Ovary (tissue), 9 donors: Measurements from ENCODE around the gene RNF181. TPM values are rescaled to one million over a fixed set of nuclear protein-coding genes. Genes with fewer than 3 reads are reported as not detected.

ENCODE experiments used
- DNase-seq, 5 donors: peaks; one replicate each; pipeline ENCODE4 v3.0.0-alpha.2; 2019 to 2020
- H3K27ac ChIP-seq, 2 donors: fragments of 200-600 bp; one replicate each; pipeline versions ENCODE4 v1.5.1 to v1.8.0; 2019 to 2022
- H3K27me3 ChIP-seq: fragments of 200-600 bp; one replicate; pipeline ENCODE4 v1.8.0; 2022
- H3K36me3 ChIP-seq: fragments of 200-600 bp; sonication (generic); one replicate; pipeline ENCODE4 v1.5.1; 2019
- H3K4me1 ChIP-seq: one replicate; pipeline ENCODE4 v1.8.1; 2013; ENCODE audit warnings: mild to moderate bottlenecking, moderate library complexity; ENCODE audit not compliant: insufficient read depth
- H3K4me3 ChIP-seq: fragments of 200-600 bp; sonication (generic); one replicate; pipeline ENCODE4 v1.5.1; 2017
- H3K9me3 ChIP-seq, 2 donors: fragments of 200-600 bp in 1 of 2; sonication (generic) in 1 of 2; one replicate each; pipeline versions ENCODE4 v1.5.1 to v1.8.1; 2013 to 2019; ENCODE audit warnings: mild to moderate bottlenecking in 1 of 2, moderate library complexity in 1 of 2
- CTCF ChIP-seq, 3 donors: fragments of 450-650 bp in 2 of 3; fragments of 200-600 bp in 1 of 3; IDR thresholded peaks; one replicate each; pipeline versions ENCODE4 v1.5.1 to v1.8.0; 2016 to 2022; ENCODE audit warnings: antibody characterized with exemption in 3 of 3, mild to moderate bottlenecking in 1 of 3
- EP300 ChIP-seq: sonication (generic); formaldehyde crosslinking; IDR thresholded peaks from one replicate; pipeline ENCODE4 v1.6.1; 2017; ENCODE audit warnings: antibody characterized with exemption
- POLR2A ChIP-seq: fragments of 450-650 bp; IDR thresholded peaks from one replicate; pipeline ENCODE4 v1.6.1; 2017; ENCODE audit warnings: antibody characterized with exemption, mild to moderate bottlenecking, moderate library complexity
- WGBS, 3 donors: extraction: QIAGEN DNeasy Blood & Tissue Kit in 1 of 3; methylation state at CpG; one replicate each; pipeline versions ENCODE4 v1.1.5 to v1.1.7; 2013 to 2017; 5-methylcytosine and 5-hydroxymethylcytosine counted together
- intact Hi-C, 4 donors: fragments of 100-400 bp; cut with DNase I; formaldehyde crosslinking; loops; one replicate each; pipeline versions ENCODE4 v1.11.0 to v1.15.1; 2022 to 2023
- polyA plus RNA-seq, 2 donors: library from polyadenylated mRNA; stranded (reverse); fragments of 200-250 nt in 1 of 2; fragments of 350-450 nt in 1 of 2; fragmentation: Illumina TruSeq in 1 of 2; extraction: RNeasy Lipid Tissue Mini Kit (QIAGEN cat#74804) in 1 of 2; gene quantifications; one replicate each; pipeline ENCODE4 v1.2.3, GENCODE V29; 2013 to 2014
- total RNA-seq, 7 donors: library from RNA; depleted of rRNA in 2 of 7; stranded (reverse); fragments of >200 nt in 2 of 7; fragmentation: NEBNext Ultra II Directional in 3 of 7; extraction: Animal tissue kit (Norgen Biotek cat#: 25700) in 3 of 7; gene quantifications; one replicate each; pipeline versions ENCODE4 v1.1.0 to v1.2.4, GENCODE V29; 2016 to 2023
- donor health status: DM: no; HTN: no; CAD: no; lungs with moderate emphysema.
- donor health status: DM: no; HTN: no; CAD: no.
- donor health status: Bipolar disorder and iron deficiency.
- donor health status: DM: yes; HTN: yes; CAD: no.
- donor health status: DM: no; HTN: no; CAD: no.
- donor health status: DM: yes; HTN: yes; CAD: no.

RNF181 gene
- total and polyA plus RNA-seq, 9 donors, result 61.1 to 148 (median 93.8) TPM

GRCh38 chr2:85550486-85550885 lies 45.1 kb upstream of the RNF181 start:
- Histone ChIP-seq H3K27ac (no peak overlapping the region), H3K27me3 (no peaks in the 10 kb centered on the region), H3K4me1 (no peaks in the 10 kb centered on the region), H3K36me3 (no peaks in the 10 kb centered on the region), H3K4me3 (no peak overlapping the region), H3K9me3 (no peaks in the 10 kb centered on the region)
- TF ChIP-seq POLR2A, result no peak
- TF ChIP-seq EP300, result no peak
- no peak for TF ChIP-seq CTCF (IDR thresholded peaks at IDR 0.05)
- WGBS, 3 donors, result 83 to 90% (median 88%) methylated on average over 10 of the region's 10 CpGs
- no peak for DNase-seq
- intact Hi-C loops, result loop anchor here in 2 of 4 donors (5.0 to 10.0 kb wide), 2 partner anchors 128 to 416 kb away; partner anchors contain the start of gene TCF7L1 (in 1 of the 2)

- H3K9me3 ChIP-seq, result no peaks in the 10 kb centered on the region
- TF ChIP-seq CTCF (IDR thresholded peaks at IDR 0.05) (peak; percentile 65 to 95 (median 89)), POLR2A (no peak), EP300 (no peak)
- no peaks in the 10 kb centered on the region for H3K4me1 ChIP-seq
- 75 to 80% (median 75%) methylated on average over 9 of the region's 9 CpGs for WGBS, 3 donors
- no peak overlapping the region for H3K27ac ChIP-seq
- peak; percentile 69 to 88 (median 82) for DNase-seq
- intact Hi-C loops, result loop anchor here (1.0 to 10.0 kb wide), 5 partner anchors 130 to 417 kb away; partner anchors contain the start of gene TCF7L1 (in 1 of the 4)
- H3K4me3 ChIP-seq, result no peak overlapping the region
- no peaks in the 10 kb centered on the region for H3K27me3 ChIP-seq
- no peaks in the 10 kb centered on the region for H3K36me3 ChIP-seq
These were observed 43.6 kb upstream of the RNF181 start for GRCh38 chr2:85551698-85552678.

- no peak for DNase-seq
- Histone ChIP-seq H3K27me3 (no peaks in the 10 kb centered on the region), H3K4me1 (no peaks in the 10 kb centered on the region), H3K4me3 (no peak overlapping the region), H3K27ac (no peak overlapping the region), H3K9me3 (no peaks in the 10 kb centered on the region), H3K36me3 (no peaks in the 10 kb centered on the region)
- TF ChIP-seq EP300, result no peak
- no peak for TF ChIP-seq CTCF (IDR thresholded peaks at IDR 0.05)
- no peak for TF ChIP-seq POLR2A
- WGBS, 3 donors, result 66 to 78% (median 70%) methylated on average over 6 of the region's 6 CpGs
- intact Hi-C loops, result loop anchor here in 3 of 4 donors (2.0 to 10.0 kb wide), 3 partner anchors 131 to 418 kb away; partner anchors contain the start of gene TCF7L1 (in 1 of the 3)
These were observed 42.4 kb upstream of the RNF181 start for GRCh38 chr2:85553184-85553583.

- DNase-seq, result no peak
- intact Hi-C loops, result loop anchor here in 2 of 4 donors (5.0 to 10.0 kb wide), 2 partner anchors 133 to 420 kb away; partner anchors contain the start of gene TCF7L1 (in 1 of the 2)
- Histone ChIP-seq H3K36me3 (no peaks in the 10 kb centered on the region), H3K9me3 (no peaks in the 10 kb centered on the region), H3K4me1 (peaks cover 4% of the 10 kb centered on the region), H3K4me3 (no peak overlapping the region), H3K27me3 (no peaks in the 10 kb centered on the region), H3K27ac (no peak overlapping the region)
- TF ChIP-seq POLR2A (no peak), CTCF (IDR thresholded peaks at IDR 0.05) (no peak), EP300 (no peak)
- WGBS, 3 donors, result 82 to 89% (median 86%) methylated on average over 3 of the region's 3 CpGs
These were observed 40.4 kb upstream of the RNF181 start for GRCh38 chr2:85554980-85555612.
